ENCODE data around the gene MYOD1. TPM values are rescaled to one million over a fixed set of nuclear protein-coding genes. Genes with fewer than 3 reads are reported as not detected.

MYOD1 gene
- total RNA-seq, 4 donors from 2014 or later, result not detected

GRCh38 chr11:17691976-17692375 lies 27.4 kb upstream of the MYOD1 start:
- 57 to 65% methylated on average over 4 to 5 of the region's 10 CpGs for WGBS, 2 donors (ENCODE audit: low coverage in 1 of 2)
- Histone ChIP-seq H3K4me1 (no peaks in the 10 kb centered on the region), H3K4me3 (no peak overlapping the region), H3K27me3 (peaks cover 74% of the 10 kb centered on the region), H3K9me3 (no peaks in the 10 kb centered on the region), H3K36me3 (no peaks in the 10 kb centered on the region), H3K27ac (no peak overlapping the region)
- no peak for TF ChIP-seq EP300 (IDR thresholded peaks at IDR 0.05)
- no peak for TF ChIP-seq POLR2A (IDR thresholded peaks at IDR 0.05)
- TF ChIP-seq POLR2AphosphoS5 (IDR thresholded peaks at IDR 0.05), result no peak
- ATAC-seq, result no peak

- H3K27ac ChIP-seq, result no peak overlapping the region
- no peaks in the 10 kb centered on the region for H3K4me1 ChIP-seq
- ATAC-seq, result no peak
- no peak overlapping the region for H3K4me3 ChIP-seq
- peaks cover 75% of the 10 kb centered on the region for H3K27me3 ChIP-seq
- no peaks in the 10 kb centered on the region for H3K9me3 ChIP-seq
- no peak for TF ChIP-seq POLR2AphosphoS5 (IDR thresholded peaks at IDR 0.05)
- no peak for TF ChIP-seq POLR2A (IDR thresholded peaks at IDR 0.05)
- TF ChIP-seq CTCF (IDR thresholded peaks at IDR 0.05), result no peak
- 61 to 68% methylated on average over 2 to 4 of the region's 7 CpGs for WGBS, 2 donors (ENCODE audit: low coverage in 1 of 2)
- no peaks in the 10 kb centered on the region for H3K36me3 ChIP-seq
Measured at GRCh38 chr11:17692931-17693330, 26.4 kb upstream of the MYOD1 start.

GRCh38 chr11:17693531-17693930 lies 25.8 kb upstream of the MYOD1 start:
- Histone ChIP-seq H3K4me1 (no peaks in the 10 kb centered on the region), H3K4me3 (no peak overlapping the region), H3K27ac (no peak overlapping the region), H3K9me3 (no peaks in the 10 kb centered on the region), H3K36me3 (no peaks in the 10 kb centered on the region), H3K27me3 (peaks cover 69% of the 10 kb centered on the region)
- TF ChIP-seq CTCF (IDR thresholded peaks at IDR 0.05) (no peak), EP300 (IDR thresholded peaks at IDR 0.05) (no peak), POLR2AphosphoS5 (IDR thresholded peaks at IDR 0.05) (no peak), POLR2A (IDR thresholded peaks at IDR 0.05) (no peak)
- ATAC-seq, result no peak
- WGBS, 2 donors (ENCODE audit: low coverage in 1 of 2), result 58 to 70% methylated on average over 4 of the region's 4 CpGs

- TF ChIP-seq CTCF (IDR thresholded peaks at IDR 0.05), result no peak
- no peak for TF ChIP-seq POLR2A (IDR thresholded peaks at IDR 0.05)
- TF ChIP-seq EP300 (IDR thresholded peaks at IDR 0.05), result no peak
- TF ChIP-seq POLR2AphosphoS5 (IDR thresholded peaks at IDR 0.05), result no peak
- no peak for ATAC-seq
- Histone ChIP-seq H3K36me3 (no peaks in the 10 kb centered on the region), H3K27me3 (peaks cover 66% of the 10 kb centered on the region), H3K4me3 (no peak overlapping the region), H3K4me1 (no peaks in the 10 kb centered on the region), H3K9me3 (no peaks in the 10 kb centered on the region), H3K27ac (no peak overlapping the region)
- WGBS, 2 donors (ENCODE audit: low coverage in 1 of 2), result 77 to 79% methylated on average over 5 to 6 of the region's 10 CpGs
Measured at GRCh38 chr11:17694494-17695110, 24.8 kb upstream of the MYOD1 start.

- Histone ChIP-seq H3K27ac (no peak overlapping the region), H3K9me3 (no peaks in the 10 kb centered on the region), H3K4me1 (no peaks in the 10 kb centered on the region), H3K4me3 (no peak overlapping the region), H3K36me3 (no peaks in the 10 kb centered on the region), H3K27me3 (peaks cover 60% of the 10 kb centered on the region)
- WGBS, 2 donors (ENCODE audit: low coverage in 1 of 2), result 6 to 13% methylated on average over 13 to 17 of the region's 68 CpGs
- no peak for ATAC-seq
- TF ChIP-seq CTCF (IDR thresholded peaks at IDR 0.05) (no peak), POLR2AphosphoS5 (IDR thresholded peaks at IDR 0.05) (no peak), POLR2A (IDR thresholded peaks at IDR 0.05) (no peak), EP300 (IDR thresholded peaks at IDR 0.05) (no peak)
Measured at GRCh38 chr11:17695454-17696441, 23.6 kb upstream of the MYOD1 start.

Measured in gastroesophageal sphincter (tissue), 4 donors.